BLaER1 (cell line): ENCODE data around the gene IL5.
"Not testable (repeated sequence)": the region's sequence is repeated elsewhere in the genome, so short reads cannot be mapped to it uniquely, and the experiment has no call there.

ENCODE experiments used
- H3K27ac ChIP-seq: shearing (Covaris generic); formaldehyde crosslinking; 2 replicates; pipeline ENCODE4 v1.8.1; 2022
- H3K27me3 ChIP-seq: shearing (Covaris generic); formaldehyde crosslinking; 2 replicates; pipeline ENCODE4 v1.8.1; 2022
- H3K36me3 ChIP-seq: shearing (Covaris generic); formaldehyde crosslinking; 2 replicates; pipeline ENCODE4 v1.8.1; 2022
- H3K4me1 ChIP-seq: shearing (Covaris generic); formaldehyde crosslinking; 2 replicates; pipeline ENCODE4 v1.8.1; 2022
- H3K4me2 ChIP-seq: shearing (Covaris generic); formaldehyde crosslinking; 2 replicates; pipeline ENCODE4 v1.8.1; 2022
- H3K4me3 ChIP-seq: shearing (Covaris generic); formaldehyde crosslinking; 2 replicates; pipeline ENCODE4 v1.8.1; 2022
- H3K9ac ChIP-seq: shearing (Covaris generic); formaldehyde crosslinking; 2 replicates; pipeline ENCODE4 v1.8.1; 2022
- H3K9me3 ChIP-seq: shearing (Covaris generic); formaldehyde crosslinking; 2 replicates; pipeline ENCODE4 v1.8.1; 2022
- H4K20me1 ChIP-seq: shearing (Covaris generic); formaldehyde crosslinking; 2 replicates; pipeline ENCODE4 v1.8.1; 2022
- Cebpa-rat ChIP-seq: shearing (Covaris generic); IDR thresholded peaks from 2 replicates; pipeline ENCODE4 v1.8.1; 2022

IL5 gene

GRCh38 chr5:132559383-132560060, 16.2 kb upstream of the IL5 start:
- no peak overlapping the region for H3K4me2 ChIP-seq
- no peak overlapping the region for H3K4me3 ChIP-seq
- no peaks in the 10 kb centered on the region for H4K20me1 ChIP-seq
- peaks cover 26% of the 10 kb centered on the region for H3K9me3 ChIP-seq
- no peak for TF ChIP-seq Cebpa-rat
- H3K4me1 ChIP-seq: peaks cover 20% of the 10 kb centered on the region
- peaks cover 49% of the 10 kb centered on the region for H3K36me3 ChIP-seq
- no peak overlapping the region for H3K9ac ChIP-seq
- no peaks in the 10 kb centered on the region for H3K27me3 ChIP-seq
- H3K27ac ChIP-seq: no peak overlapping the region

- Histone ChIP-seq H4K20me1 (no peaks in the 10 kb centered on the region), H3K4me2 (peak overlapping the region; percentile 84)
- no peak for TF ChIP-seq Cebpa-rat
Observed at GRCh38 chr5:132557478-132558172, 14.3 kb upstream of the IL5 start.

GRCh38 chr5:132556763-132557477, 13.6 kb upstream of the IL5 start, which contains the start of gene RAD50:
Gene RAD50, plus strand, starts transcription at chr5:132556977. Its CDS starts 348 bp downstream, at chr5:132557325.
- TF ChIP-seq Cebpa-rat: no peak
- H3K9ac ChIP-seq: peak within 1 kb of the TSS; percentile 88
- peak within 1 kb of the TSS; percentile 91 for H3K27ac ChIP-seq
- no peaks in the 10 kb centered on the region for H3K27me3 ChIP-seq
- H4K20me1 ChIP-seq: no peaks in the 10 kb centered on the region
- peak within 1 kb of the TSS; percentile 75 for H3K4me3 ChIP-seq
- no peaks in the 10 kb centered on the region for H3K9me3 ChIP-seq
- peak within 1 kb of the TSS; percentile 84 for H3K4me2 ChIP-seq
- H3K4me1 ChIP-seq: peaks cover 20% of the 10 kb centered on the region
- peaks cover 23% of the 10 kb centered on the region for H3K36me3 ChIP-seq

More at GRCh38 chr5:132557478-132558172, 14.3 kb upstream of the IL5 start:
- H3K27ac ChIP-seq: peak overlapping the region; percentile 91
- peaks cover 7% of the 10 kb centered on the region; the same call in 1 of the 2 replicates for H3K9me3 ChIP-seq
- peaks cover 20% of the 10 kb centered on the region for H3K4me1 ChIP-seq
- H3K4me3 ChIP-seq: peak overlapping the region; percentile 75
- H3K9ac ChIP-seq: peak overlapping the region; percentile 88
- H3K27me3 ChIP-seq: no peaks in the 10 kb centered on the region
- H3K36me3 ChIP-seq: peaks cover 30% of the 10 kb centered on the region

- Histone ChIP-seq H3K4me2 (peak overlapping the region; percentile 84), H3K27me3 (no peaks in the 10 kb centered on the region), H3K4me3 (peak overlapping the region; percentile 75), H3K36me3 (peaks cover 16% of the 10 kb centered on the region), H3K9me3 (no peaks in the 10 kb centered on the region), H3K27ac (peak overlapping the region; percentile 91), H3K4me1 (peaks cover 20% of the 10 kb centered on the region), H4K20me1 (no peaks in the 10 kb centered on the region), H3K9ac (peak overlapping the region; percentile 88)
- TF ChIP-seq Cebpa-rat: no peak
Observed at GRCh38 chr5:132556153-132556762, 12.9 kb upstream of the IL5 start.

GRCh38 chr5:132549576-132549975, 6.3 kb upstream of the IL5 start:
- H4K20me1 ChIP-seq: no peaks in the 10 kb centered on the region
- no peak overlapping the region for H3K9ac ChIP-seq
- no peak overlapping the region for H3K4me3 ChIP-seq
- H3K9me3 ChIP-seq: no peaks in the 10 kb centered on the region
- H3K27me3 ChIP-seq: no peaks in the 10 kb centered on the region
- TF ChIP-seq Cebpa-rat: no peak
- H3K4me2 ChIP-seq: no peak overlapping the region
- H3K36me3 ChIP-seq: no peaks in the 10 kb centered on the region
- H3K27ac ChIP-seq: no peak overlapping the region
- no peaks in the 10 kb centered on the region for H3K4me1 ChIP-seq

- H3K27me3 ChIP-seq, H3K9me3 ChIP-seq, H3K4me3 ChIP-seq, H3K9ac ChIP-seq, H3K4me2 ChIP-seq, H3K4me1 ChIP-seq, H4K20me1 ChIP-seq, H3K36me3 ChIP-seq, H3K27ac ChIP-seq: not testable (repeated sequence)
Observed at GRCh38 chr5:132548834-132549233, 5.5 kb upstream of the IL5 start.

- Histone ChIP-seq H3K27ac (no peak overlapping the region), H4K20me1 (no peaks in the 10 kb centered on the region), H3K9me3 (no peaks in the 10 kb centered on the region), H3K4me3 (no peak overlapping the region), H3K27me3 (no peaks in the 10 kb centered on the region), H3K9ac (no peak overlapping the region), H3K36me3 (no peaks in the 10 kb centered on the region), H3K4me1 (no peaks in the 10 kb centered on the region), H3K4me2 (no peak overlapping the region)
- no peak for TF ChIP-seq Cebpa-rat
Observed at GRCh38 chr5:132547269-132547668, 3.9 kb upstream of the IL5 start.

- no peaks in the 10 kb centered on the region for H3K4me1 ChIP-seq
- H3K4me3 ChIP-seq: no peak overlapping the region
- no peaks in the 10 kb centered on the region for H4K20me1 ChIP-seq
- no peaks in the 10 kb centered on the region for H3K36me3 ChIP-seq
- H3K9me3 ChIP-seq: no peaks in the 10 kb centered on the region
- no peak for TF ChIP-seq Cebpa-rat
- no peak overlapping the region for H3K4me2 ChIP-seq
- H3K27me3 ChIP-seq: no peaks in the 10 kb centered on the region
- no peak overlapping the region for H3K27ac ChIP-seq
- no peak overlapping the region for H3K9ac ChIP-seq
Observed at GRCh38 chr5:132546108-132546507, 2.8 kb upstream of the IL5 start.

GRCh38 chr5:132540764-132541163, 2.6 kb downstream of the IL5 start:
- no peak overlapping the region for H3K4me2 ChIP-seq
- no peak overlapping the region for H3K27ac ChIP-seq
- H3K9me3 ChIP-seq: no peaks in the 10 kb centered on the region
- H3K36me3 ChIP-seq: no peaks in the 10 kb centered on the region
- no peaks in the 10 kb centered on the region for H3K27me3 ChIP-seq
- TF ChIP-seq Cebpa-rat: no peak
- no peaks in the 10 kb centered on the region for H3K4me1 ChIP-seq
- H4K20me1 ChIP-seq: no peaks in the 10 kb centered on the region
- H3K9ac ChIP-seq: no peak overlapping the region
- H3K4me3 ChIP-seq: no peak overlapping the region
